C4-2B (cell line): Measurements from ENCODE around the gene CAVIN2.

ENCODE experiments used
- CTCF ChIP-seq: fragments of 450-650 bp; conservative IDR thresholded peaks from 2 replicates; pipeline ENCODE4 v1.5.1; 2017; ENCODE audit warnings: mild to moderate bottlenecking
- ZFX ChIP-seq: fragments of 450-650 bp; IDR thresholded peaks from 2 replicates; pipeline ENCODE4 v1.6.1; 2017

GRCh38 chr2:191855382-191855781 lies 8.5 kb upstream of the CAVIN2 start:
- no peak for TF ChIP-seq CTCF
- TF ChIP-seq ZFX: no peak
